Neuron (in vitro differentiated cells): Measurements from ENCODE around the gene SMAD2.

Experiments used
- H2AFZ ChIP-seq: one replicate; pipeline ENCODE4 v1.6.1; 2013; ENCODE audit warnings: low read depth, mild to moderate bottlenecking, inconsistent platforms, low read length, moderate library complexity
- H3K27me3 ChIP-seq: one replicate; pipeline ENCODE4 v1.6.1; 2013; ENCODE audit warnings: low read length; ENCODE audit not compliant: insufficient read depth
- H3K36me3 ChIP-seq: one replicate; pipeline ENCODE4 v1.6.1; 2013; ENCODE audit warnings: low read length; ENCODE audit not compliant: insufficient read depth
- H3K4me1 ChIP-seq: one replicate; pipeline ENCODE4 v1.6.1; 2013; ENCODE audit warnings: low read length; ENCODE audit not compliant: insufficient read depth
- H3K4me3 ChIP-seq: 2 replicates; pipeline ENCODE4 v1.5.1; 2013; ENCODE audit warnings: mild to moderate bottlenecking, low read length, moderate library complexity
- H3K9me3 ChIP-seq: one replicate; pipeline ENCODE4 v1.6.1; 2013; ENCODE audit warnings: low read length

SMAD2 gene

DNA sequence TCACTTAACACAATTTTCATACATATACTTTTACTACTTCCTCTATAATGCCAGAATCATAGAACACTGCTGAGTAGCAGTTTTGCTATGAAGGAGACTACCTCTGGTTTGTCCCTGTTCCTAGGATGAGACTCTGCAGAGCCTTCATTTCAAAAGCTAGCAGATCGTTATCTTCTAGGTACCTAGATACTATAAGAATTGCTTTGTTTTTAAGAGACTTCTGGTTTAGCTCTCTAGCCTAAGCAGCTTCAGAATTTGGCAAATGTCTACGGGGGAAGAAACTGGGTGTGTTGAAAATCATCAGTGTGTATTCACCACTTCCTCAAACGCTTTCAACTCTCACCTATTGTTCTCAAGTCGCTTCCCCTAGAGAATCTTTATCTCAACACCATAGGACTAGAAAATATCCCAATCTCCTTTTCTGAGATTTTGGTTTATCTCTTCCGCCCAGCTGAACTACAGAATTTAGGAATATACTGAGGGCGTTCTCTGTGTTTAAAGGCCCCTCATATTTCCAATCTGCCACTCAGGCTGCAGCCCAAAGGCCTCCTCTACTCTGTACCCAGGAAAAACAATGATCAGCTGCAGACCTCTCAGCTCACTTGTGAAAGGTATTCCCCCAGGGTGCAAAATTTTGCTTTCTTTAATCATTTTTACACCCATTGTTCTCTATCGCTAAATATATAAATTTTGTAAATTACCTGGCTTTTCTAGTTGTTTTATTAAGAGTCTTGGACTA lies 28.7 kb downstream of the SMAD2 start:
- H3K9me3 ChIP-seq = peaks cover 20% of the 10 kb centered on the region
- no peak overlapping the region for H3K4me3 ChIP-seq
- peaks cover 4% of the 10 kb centered on the region for H3K4me1 ChIP-seq
- H3K36me3 ChIP-seq = peaks cover 4% of the 10 kb centered on the region
- no peak overlapping the region for H2AFZ ChIP-seq
- H3K27me3 ChIP-seq = no peaks in the 10 kb centered on the region

DNA sequence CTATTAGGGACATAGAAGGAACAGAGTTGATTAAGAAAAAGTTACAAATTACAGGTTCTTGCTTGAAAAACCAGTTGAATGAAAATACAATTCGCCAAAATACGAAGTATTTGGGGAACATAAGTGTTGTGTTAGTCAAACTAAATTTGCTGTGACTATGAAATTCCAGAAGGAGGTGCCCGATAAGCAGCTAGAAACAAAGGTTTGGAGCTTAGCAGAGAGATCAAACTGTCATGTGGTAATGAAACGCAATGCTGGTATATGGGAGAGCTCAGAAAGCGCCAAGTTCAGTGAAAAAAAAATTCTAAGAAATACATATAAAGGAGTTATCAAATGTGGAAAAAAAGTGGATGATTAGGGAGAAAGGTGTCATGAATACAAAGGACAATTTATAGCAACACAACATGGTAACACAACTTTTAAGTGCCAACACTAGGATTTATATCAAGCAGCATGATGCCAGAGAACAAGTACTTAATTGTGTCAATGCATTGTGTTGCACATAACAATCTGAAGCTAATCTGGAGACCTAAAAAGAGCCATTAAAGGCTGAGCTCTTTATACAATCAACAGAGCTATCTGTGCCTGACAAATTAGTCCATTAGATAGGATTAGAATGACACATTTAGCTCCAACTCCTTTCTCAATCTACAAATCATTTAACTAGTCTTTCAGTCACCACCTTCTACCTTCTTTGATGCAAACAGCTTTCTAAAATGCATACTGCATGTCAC lies 31.2 kb downstream of the SMAD2 start:
- Histone ChIP-seq H3K4me1 (peaks cover 4% of the 10 kb centered on the region), H2AFZ (no peak overlapping the region), H3K9me3 (peaks cover 14% of the 10 kb centered on the region), H3K4me3 (no peak overlapping the region), H3K36me3 (peaks cover 19% of the 10 kb centered on the region), H3K27me3 (no peaks in the 10 kb centered on the region)

DNA sequence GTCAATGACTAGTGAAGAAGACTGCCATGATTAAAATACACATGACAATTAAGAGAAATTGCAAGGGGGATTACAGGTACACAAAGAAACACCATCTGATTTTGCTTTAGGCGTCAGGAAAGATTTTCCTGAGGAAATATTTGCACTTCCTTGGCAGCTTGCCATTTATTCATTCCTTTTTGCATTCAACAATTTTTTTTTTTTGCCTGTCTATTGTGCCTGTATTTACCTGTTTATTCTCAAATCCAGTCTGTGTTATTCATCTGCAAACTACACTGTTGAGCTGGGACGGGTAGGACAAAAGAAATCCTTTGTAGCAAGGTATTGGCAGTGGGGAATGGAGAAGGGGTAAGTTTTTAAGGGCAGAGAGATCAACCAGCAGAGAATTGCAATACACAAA lies 31.8 kb downstream of the SMAD2 start:
- Histone ChIP-seq H3K4me3 (no peak overlapping the region), H3K27me3 (no peaks in the 10 kb centered on the region), H3K36me3 (peaks cover 19% of the 10 kb centered on the region), H3K9me3 (peaks cover 12% of the 10 kb centered on the region), H2AFZ (no peak overlapping the region), H3K4me1 (peaks cover 4% of the 10 kb centered on the region)

DNA sequence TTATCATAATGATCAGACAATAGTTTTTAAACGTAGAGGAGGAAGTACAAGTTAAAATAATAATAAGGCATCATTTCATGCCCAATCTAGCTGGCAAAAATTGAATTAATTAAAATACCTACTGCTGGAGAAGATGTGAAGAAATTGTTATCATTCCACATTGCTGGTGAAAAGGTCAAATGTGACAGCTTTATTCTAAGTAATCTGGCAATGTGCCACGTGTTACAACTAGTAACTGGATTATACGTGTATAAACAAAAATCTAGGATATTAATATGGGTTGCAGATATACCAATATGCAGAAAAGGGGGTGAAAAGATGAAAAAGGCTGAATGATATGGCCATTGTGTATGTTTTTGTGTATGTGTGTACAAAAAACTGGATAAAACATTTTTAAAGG lies 32.4 kb downstream of the SMAD2 start:
- peaks cover 19% of the 10 kb centered on the region for H3K36me3 ChIP-seq
- peaks cover 4% of the 10 kb centered on the region for H3K4me1 ChIP-seq
- H3K27me3 ChIP-seq = no peaks in the 10 kb centered on the region
- H3K9me3 ChIP-seq = peaks cover 11% of the 10 kb centered on the region
- no peak overlapping the region for H2AFZ ChIP-seq
- H3K4me3 ChIP-seq = no peak overlapping the region

DNA sequence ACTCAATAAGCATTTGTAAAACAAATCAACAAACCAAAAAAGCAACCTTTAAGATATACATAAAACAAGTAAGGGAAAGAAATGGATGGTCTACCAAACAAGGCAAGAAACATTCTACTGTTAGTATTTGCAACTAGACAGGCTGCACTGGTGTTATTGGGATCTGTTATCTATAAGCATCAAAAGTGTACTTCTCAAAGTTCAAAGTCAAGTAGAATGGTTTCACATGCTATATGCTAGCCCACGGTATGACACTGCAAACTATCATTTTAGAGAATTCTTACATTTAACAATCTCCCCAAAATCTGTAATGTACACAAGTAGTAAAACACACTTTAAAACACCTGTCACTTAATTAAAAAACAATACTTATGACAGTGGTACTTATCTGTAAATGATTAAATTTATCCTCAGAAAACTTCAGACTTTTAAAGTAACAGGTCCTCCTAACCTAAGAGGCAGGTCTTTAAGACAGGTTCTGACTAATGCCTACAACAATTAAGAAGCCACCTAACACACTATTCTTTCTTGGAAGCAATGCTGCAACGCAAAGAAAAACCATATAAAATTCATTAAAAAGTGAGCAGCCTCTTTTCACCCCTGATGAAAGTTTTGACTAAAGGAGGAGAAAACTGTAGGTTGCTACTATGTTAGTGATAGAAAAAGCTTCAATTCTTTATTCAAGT lies 34.8 kb downstream of the SMAD2 start:
- Histone ChIP-seq H3K4me3 (no peak overlapping the region), H3K36me3 (peaks cover 23% of the 10 kb centered on the region), H3K4me1 (peaks cover 4% of the 10 kb centered on the region), H2AFZ (no peak overlapping the region), H3K27me3 (no peaks in the 10 kb centered on the region), H3K9me3 (peaks cover 2% of the 10 kb centered on the region)

DNA sequence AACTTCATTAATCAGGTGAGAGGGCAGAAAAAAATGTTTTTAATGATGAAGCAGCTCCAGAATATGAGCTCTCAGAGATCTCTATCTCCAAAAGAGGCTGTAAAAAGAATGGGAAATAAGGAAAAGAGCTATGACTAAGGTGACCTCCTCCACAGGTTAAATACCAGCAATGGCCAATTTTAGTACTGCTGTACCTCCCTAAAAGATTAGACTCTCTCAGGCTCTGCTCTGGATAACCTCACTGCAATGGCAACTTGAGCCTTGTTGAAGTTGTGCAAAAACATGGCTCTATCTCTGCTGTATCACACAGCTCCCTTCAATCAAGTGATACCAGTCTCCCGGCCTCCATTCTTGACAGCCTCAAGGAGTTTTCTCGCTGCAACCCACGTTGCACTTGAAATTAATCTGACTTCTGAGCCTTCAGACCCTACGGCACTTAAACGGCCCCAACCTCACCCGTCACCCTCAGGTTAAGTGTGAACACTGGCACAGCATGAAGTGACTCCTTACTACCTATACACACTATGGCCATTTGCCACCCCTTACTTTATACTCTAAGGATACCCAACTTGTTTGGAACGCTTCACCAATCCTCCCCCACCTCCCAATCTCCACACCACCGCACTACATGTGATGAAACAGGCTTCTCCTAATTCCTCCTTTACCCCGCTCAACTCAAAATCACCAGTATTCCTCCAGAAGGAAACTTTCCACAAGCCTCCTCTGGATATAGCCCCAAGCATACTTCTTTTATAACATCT lies 36.3 kb downstream of the SMAD2 start:
- Histone ChIP-seq H3K4me1 (peaks cover 4% of the 10 kb centered on the region), H3K9me3 (no peaks in the 10 kb centered on the region), H3K36me3 (peaks cover 27% of the 10 kb centered on the region), H3K4me3 (no peak overlapping the region), H3K27me3 (no peaks in the 10 kb centered on the region), H2AFZ (no peak overlapping the region)

DNA sequence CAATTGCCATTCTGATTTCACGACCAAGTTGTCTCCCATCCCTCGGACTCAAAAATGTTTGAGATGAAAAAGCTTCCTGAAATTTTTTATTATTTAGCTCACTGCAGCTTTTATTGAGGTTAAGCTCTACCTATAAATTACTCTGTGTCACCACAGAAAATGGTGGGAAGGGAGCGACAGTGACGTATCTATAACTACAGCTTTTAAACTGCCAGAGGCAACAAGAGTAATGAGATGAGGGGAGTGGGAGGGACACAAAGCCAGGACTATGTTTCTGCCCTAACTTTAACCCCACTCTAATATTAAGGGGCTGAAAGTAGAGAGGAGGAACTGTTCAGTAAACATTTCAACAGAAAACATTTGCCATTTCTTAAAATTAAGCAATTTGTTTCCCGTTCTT lies 37.4 kb downstream of the SMAD2 start:
- no peaks in the 10 kb centered on the region for H3K27me3 ChIP-seq
- H3K9me3 ChIP-seq = no peaks in the 10 kb centered on the region
- H3K4me3 ChIP-seq = no peak overlapping the region
- H3K36me3 ChIP-seq = peaks cover 34% of the 10 kb centered on the region
- no peak overlapping the region for H2AFZ ChIP-seq
- H3K4me1 ChIP-seq = no peaks in the 10 kb centered on the region

DNA sequence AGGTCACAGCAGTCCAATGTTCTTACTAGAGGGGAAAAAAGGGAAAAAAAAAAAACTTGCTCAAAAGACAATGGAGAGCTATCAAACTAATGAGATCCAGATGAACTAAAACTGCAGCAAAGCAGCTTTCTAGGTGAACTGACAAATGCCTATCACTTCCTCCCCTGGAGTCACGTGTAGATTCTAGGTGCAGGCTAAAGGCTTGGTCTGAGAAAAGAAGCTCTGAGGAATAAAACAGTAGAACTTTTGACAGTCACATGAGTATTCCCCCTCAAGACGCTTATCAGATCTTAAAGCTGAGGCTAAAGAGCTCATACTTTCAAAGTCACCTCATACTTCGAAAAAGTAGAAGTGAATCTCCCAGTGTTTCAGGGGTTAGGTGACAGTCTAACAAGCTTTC lies 42.3 kb downstream of the SMAD2 start:
- no peaks in the 10 kb centered on the region for H3K4me1 ChIP-seq
- no peaks in the 10 kb centered on the region for H3K27me3 ChIP-seq
- H3K9me3 ChIP-seq = no peaks in the 10 kb centered on the region
- no peak overlapping the region for H2AFZ ChIP-seq
- peaks cover 42% of the 10 kb centered on the region for H3K36me3 ChIP-seq
- no peak overlapping the region for H3K4me3 ChIP-seq

DNA sequence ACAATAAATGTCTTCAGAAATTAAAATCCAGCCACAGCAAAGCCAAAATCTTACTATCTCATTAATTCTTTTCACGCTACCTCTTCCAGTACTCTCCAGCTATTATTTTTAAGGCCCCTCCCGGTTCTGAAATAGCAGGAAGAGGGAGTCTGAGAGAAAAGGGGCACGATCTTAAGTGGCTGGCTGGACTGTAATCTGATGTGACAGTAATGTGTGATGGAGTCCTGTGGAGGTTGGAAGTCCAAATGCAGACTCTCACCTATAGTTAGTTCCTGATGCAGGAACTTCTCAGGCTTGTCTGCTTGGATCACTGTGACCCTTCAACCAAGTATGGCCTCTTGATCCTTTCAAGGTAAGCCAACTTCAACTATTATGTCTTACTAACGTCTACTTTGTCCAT lies 43.2 kb downstream of the SMAD2 start:
- Histone ChIP-seq H2AFZ (no peak overlapping the region), H3K36me3 (peaks cover 43% of the 10 kb centered on the region), H3K4me3 (no peak overlapping the region), H3K9me3 (no peaks in the 10 kb centered on the region), H3K4me1 (no peaks in the 10 kb centered on the region), H3K27me3 (no peaks in the 10 kb centered on the region)

DNA sequence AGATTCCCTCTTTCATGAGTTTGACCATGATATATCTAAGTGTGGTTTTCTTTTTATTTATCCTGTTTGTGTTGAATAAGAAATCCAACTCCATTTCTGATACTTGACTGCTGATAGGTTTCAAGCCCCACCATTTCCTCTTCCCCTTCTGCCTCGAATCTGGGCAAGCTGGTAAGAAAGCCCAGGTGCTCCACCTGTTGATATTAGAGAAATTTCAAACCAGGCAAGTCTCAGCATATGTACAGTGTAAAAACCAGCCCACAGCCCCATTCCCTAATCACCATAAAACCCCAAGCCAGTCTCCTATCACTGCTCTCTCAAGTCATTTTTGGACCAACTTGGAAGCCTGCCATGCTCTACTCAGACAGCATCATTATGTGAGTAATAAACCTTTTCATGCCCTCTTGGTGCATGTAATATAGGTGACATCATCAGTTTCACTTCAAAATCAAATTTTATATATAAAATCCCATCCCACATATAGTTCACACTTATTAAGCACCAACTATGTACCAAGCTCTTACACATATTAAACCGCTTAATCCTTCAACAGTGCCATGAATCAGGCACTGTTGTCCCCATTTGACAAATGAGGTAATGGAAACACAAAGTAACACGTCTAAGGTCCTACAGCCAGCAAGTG lies 46.6 kb downstream of the SMAD2 start:
- Histone ChIP-seq H3K4me3 (no peak overlapping the region), H3K36me3 (peaks cover 52% of the 10 kb centered on the region), H3K4me1 (no peaks in the 10 kb centered on the region), H3K27me3 (no peaks in the 10 kb centered on the region), H3K9me3 (no peaks in the 10 kb centered on the region), H2AFZ (no peak overlapping the region)

DNA sequence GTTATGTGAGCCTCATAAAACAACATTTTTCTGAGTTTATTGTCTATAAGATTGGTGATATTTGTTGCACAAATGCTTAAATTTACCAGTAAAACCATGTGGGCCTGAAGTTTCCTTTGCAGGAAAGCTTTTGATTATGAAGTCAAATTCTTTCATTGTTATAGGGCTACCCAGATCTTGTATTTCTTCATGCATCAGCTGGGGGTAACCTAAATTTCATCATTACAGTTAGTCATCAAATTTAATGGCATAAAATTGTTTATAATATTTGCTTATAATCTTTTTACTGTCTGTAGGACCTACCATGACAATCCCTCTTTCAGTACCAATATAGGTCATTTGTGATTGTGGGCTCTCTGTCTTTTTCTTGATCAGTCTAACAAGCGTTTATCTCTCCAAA lies 47.8 kb downstream of the SMAD2 start:
- H3K36me3 ChIP-seq = peaks cover 43% of the 10 kb centered on the region
- H3K9me3 ChIP-seq = no peaks in the 10 kb centered on the region
- no peak overlapping the region for H2AFZ ChIP-seq
- H3K4me1 ChIP-seq = no peaks in the 10 kb centered on the region
- no peak overlapping the region for H3K4me3 ChIP-seq
- H3K27me3 ChIP-seq = no peaks in the 10 kb centered on the region

DNA sequence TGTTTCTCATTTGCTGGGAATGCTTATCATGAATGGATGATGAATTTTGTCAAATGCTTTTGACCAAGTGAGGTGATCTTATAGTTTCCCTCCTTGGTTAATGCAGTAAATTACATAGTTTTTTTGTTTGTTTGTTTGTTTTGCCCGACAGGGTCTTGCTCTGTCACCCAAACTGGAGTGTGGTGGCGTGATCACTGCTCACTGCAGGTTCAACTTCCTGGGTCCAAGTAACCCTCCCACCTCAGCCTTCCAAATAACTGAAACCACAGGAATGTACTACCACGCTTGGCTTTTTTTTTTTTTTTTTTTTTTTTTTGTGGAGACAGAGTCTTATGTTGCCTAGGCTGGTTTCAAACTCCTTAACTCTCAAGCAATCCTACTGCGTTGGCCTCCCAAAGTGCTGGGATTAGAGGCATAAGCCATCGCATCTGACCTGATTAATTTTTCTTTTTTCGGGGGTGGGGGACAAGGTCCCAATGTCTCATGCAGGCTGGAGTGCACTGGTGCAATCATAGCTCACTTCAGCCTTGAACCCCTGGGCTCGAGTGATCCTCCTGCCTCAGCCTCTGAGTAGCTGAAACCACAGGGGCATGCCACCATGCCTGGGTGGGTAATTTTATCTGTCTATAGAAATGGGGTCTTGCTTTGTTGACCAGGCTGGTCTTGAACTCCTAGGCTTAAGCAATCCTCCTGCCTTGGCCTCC lies 48.6 kb downstream of the SMAD2 start:
- peaks cover 39% of the 10 kb centered on the region for H3K36me3 ChIP-seq
- H3K4me3 ChIP-seq = no peak overlapping the region
- no peaks in the 10 kb centered on the region for H3K27me3 ChIP-seq
- H3K9me3 ChIP-seq = no peaks in the 10 kb centered on the region
- H2AFZ ChIP-seq = no peak overlapping the region
- no peaks in the 10 kb centered on the region for H3K4me1 ChIP-seq
